K562 (cell line): ENCODE measurements around the gene BSCL2. TPM values are rescaled to one million over a fixed set of nuclear protein-coding genes. Genes with fewer than 3 reads are reported as not detected.

Experiments
- ATAC-seq: fragments of 200-7000 bp; cut with Tn5 transposase; 3 replicates; pipeline ENCODE4 v1.9.1; 2020; ENCODE audit warnings: moderate library complexity
- BruUV-seq: library from RNA; stranded (reverse); fragments of 400-500 nt; replicated peaks from 2 replicates; lab custom pipeline; 2021; lab: Mats Ljungman, UMichigan
- CTCF ChIA-PET: fragments of 300-600 bp; formaldehyde crosslinking; extraction: SDS; loops from one replicate; lab custom pipeline; 2021; ENCODE audit warnings: low intra/inter-chr PET ratio; lab: Yijun Ruan, JAX
- POLR2A ChIA-PET: fragments of 300-600, 350-650 bp; sonication (Branson Sonifier 250); formaldehyde crosslinking; extraction: SDS; loops from one replicate; lab custom pipeline; 2021; ENCODE audit warnings: antibody characterized with exemption, inconsistent platforms; lab: Yijun Ruan, JAX
- DNase-seq, 4 experiments: peaks; one replicate each; pipeline versions ENCODE4 v3.0.0 to v3.0.0-alpha.2; 2011 to 2018; ENCODE audit warnings: low spot score in 3 of 4, mixed read lengths in 3 of 4; ENCODE audit errors: extremely low read depth in 1 of 4
- FAIRE-seq: peaks from 2 replicates; lab custom pipeline; 2011; peaks lifted over from hg19 to GRCh38; lab: Jason Lieb, UNC
- H2AFZ ChIP-seq: 2 replicates; pipeline ENCODE4 v1.6.0; 2011; ENCODE audit warnings: low read depth, low read length, control low read depth, inconsistent platforms
- H3K27ac ChIP-seq: fragments of 200-600 bp; 3 replicates; pipeline ENCODE4 v1.8.0; 2011; ENCODE audit warnings: low read depth, mild to moderate bottlenecking, control low read depth, inconsistent platforms, low read length, moderate library complexity, mixed read lengths; ENCODE audit errors: extremely low read depth
- H3K27me3 ChIP-seq, 2 experiments: fragments of 300-600 bp in 1 of 2; 2 replicates in 1 of 2; 3 replicates in 1 of 2; pipeline versions ENCODE4 v1.6.0 to v1.8.0; 2011; ENCODE audit warnings: inconsistent platforms in 2 of 2, low read length in 2 of 2, mild to moderate bottlenecking in 1 of 2, mixed read lengths in 1 of 2, moderate library complexity in 1 of 2; ENCODE audit not compliant: control insufficient read depth in 2 of 2, insufficient read depth in 2 of 2
- H3K36me3 ChIP-seq: fragments of 300-600 bp; 3 replicates; pipeline ENCODE4 v1.8.0; 2011; ENCODE audit warnings: mild to moderate bottlenecking, low read length, inconsistent platforms; ENCODE audit not compliant: control insufficient read depth, insufficient read depth
- H3K4me1 ChIP-seq, 2 experiments: fragments of 200-600 bp in 1 of 2; replicated peaks in 1 of 2; 2 replicates in 1 of 2; 3 replicates in 1 of 2; pipeline versions ENCODE4 v1.5.1 to v1.8.0; 2011; ENCODE audit warnings: inconsistent platforms in 2 of 2, low read length in 2 of 2, mild to moderate bottlenecking in 1 of 2, mixed read lengths in 1 of 2, moderate library complexity in 1 of 2; ENCODE audit not compliant: control insufficient read depth in 2 of 2, insufficient read depth in 2 of 2
- H3K4me2 ChIP-seq: 2 replicates; pipeline ENCODE4 v1.6.1; 2011; ENCODE audit warnings: low read length, control low read depth, inconsistent platforms, mixed read lengths; ENCODE audit not compliant: insufficient read depth
- H3K4me3 ChIP-seq: fragments of 200-600 bp; sonication (generic), shearing (Covaris generic); 2 replicates; pipeline ENCODE4 v1.5.1; 2016; ENCODE audit warnings: control low read depth, inconsistent platforms
- H3K79me2 ChIP-seq: fragments of 200-600 bp; 3 replicates; pipeline ENCODE4 v1.8.0; 2011; ENCODE audit warnings: low read length, inconsistent platforms; ENCODE audit not compliant: control insufficient read depth, insufficient read depth
- H3K9ac ChIP-seq, 2 experiments: 2 replicates each; pipeline versions ENCODE4 v1.6.0 to v1.6.1; 2011; ENCODE audit warnings: low read depth in 2 of 2, low read length in 2 of 2, control low read depth in 1 of 2, inconsistent platforms in 1 of 2, mild to moderate bottlenecking in 1 of 2, mixed read lengths in 1 of 2; ENCODE audit not compliant: insufficient read depth in 1 of 2
- H3K9me1 ChIP-seq: one replicate; pipeline ENCODE4 v1.6.0; 2011; ENCODE audit warnings: inconsistent platforms, mild to moderate bottlenecking, low read length, moderate library complexity; ENCODE audit not compliant: control insufficient read depth, insufficient read depth
- H3K9me3 ChIP-seq: replicated peaks from 2 replicates; pipeline ENCODE4 v1.5.1; 2011; ENCODE audit warnings: low read depth, low read length, inconsistent platforms; ENCODE audit not compliant: control insufficient read depth, insufficient read depth
- H4K20me1 ChIP-seq: replicated peaks from 2 replicates; pipeline ENCODE4 v1.6.1; 2011; ENCODE audit warnings: low read length, inconsistent platforms, mixed read lengths; ENCODE audit not compliant: control insufficient read depth, insufficient read depth
- CXXC5 ChIP-seq: fragments of 250-450 bp; sonication (Bioruptor Pico); IDR thresholded peaks from 2 replicates; pipeline ENCODE4 v1.8.0; 2022; ENCODE audit warnings: inconsistent platforms, mild to moderate bottlenecking, moderate library complexity
- ELF4 ChIP-seq: fragments of 450-650 bp; formaldehyde crosslinking; IDR thresholded peaks from 2 replicates; pipeline ENCODE4 v1.4.0; 2022; ENCODE audit warnings: missing genetic modification characterization
- POU5F1 ChIP-seq: fragments of 150-350 bp; IDR thresholded peaks from 2 replicates; pipeline ENCODE4 v1.6.1; 2014; ENCODE audit warnings: borderline replicate concordance, low read length, low read depth, mild to moderate bottlenecking; ENCODE audit not compliant: partially characterized antibody
- STAG1 ChIP-seq: sonication (generic); formaldehyde crosslinking; IDR thresholded peaks from 2 replicates; pipeline ENCODE4 v1.5.0; 2020; ENCODE audit warnings: missing genetic modification reagents, borderline replicate concordance
- ZC3H11A ChIP-seq: IDR thresholded peaks from 2 replicates; pipeline ENCODE4 v1.6.1; 2012; ENCODE audit warnings: low read depth, low read length, improper control_type of control experiment
- ZNF212 ChIP-seq: fragments of 450-650 bp; formaldehyde crosslinking; IDR thresholded peaks from 2 replicates; pipeline ENCODE4 v1.4.0; 2020; ENCODE audit warnings: mild to moderate bottlenecking
- ZNF253 ChIP-seq: fragments of 250-450 bp; sonication (Bioruptor Pico); conservative IDR thresholded peaks from 2 replicates; pipeline ENCODE4 v1.6.1; 2021; ENCODE audit warnings: mild to moderate bottlenecking
- ZNF263 ChIP-seq: sonication (generic); formaldehyde crosslinking; IDR thresholded peaks from 2 replicates; pipeline ENCODE4 v1.8.0; 2022; ENCODE audit warnings: mild to moderate bottlenecking, missing genetic modification reagents, borderline replicate concordance
- ZNF766 ChIP-seq: fragments of 200-800 bp; sonication (Bioruptor generic); conservative IDR thresholded peaks from 2 replicates; pipeline ENCODE4 v1.6.1; 2016; ENCODE audit warnings: missing genetic modification characterization, missing compliant biosample characterization
- WGBS: fragments of 100-300 bp; shearing (Covaris generic); methylation state at CpG from one replicate; pipeline ENCODE4 v1.1.6; 2016; ENCODE audit warnings: low coverage, mixed read lengths; ENCODE audit not compliant: insufficient coverage; ENCODE audit errors: missing lambda C conversion rate; 5-methylcytosine and 5-hydroxymethylcytosine counted together
- in situ Hi-C: fragments of 300-500 bp; cut with MboI; formaldehyde crosslinking; loops from 4 replicates; pipeline ENCODE4 v1.15.0; 2018; ENCODE audit warnings: inconsistent platforms, mixed read lengths
- intact Hi-C: fragments of 100-400 bp; cut with micrococcal nuclease; formaldehyde crosslinking; loops from 2 replicates; pipeline ENCODE4 v1.14.2; 2022
- polyA plus RNA-seq, 8 experiments: library from polyadenylated mRNA; depleted of rRNA in 4 of 8; stranded (reverse) in 5 of 8; unstranded in 3 of 8; fragments of >200 nt; fragmentation: Nextera tagmentation in 2 of 8; fragmentation: Illumina TruSeq in 1 of 8; extraction: Ambion mirVana in 2 of 8; extraction: Trizol in 1 of 8; gene quantifications; 2 replicates each; pipeline versions ENCODE4 v1.2.1 to v1.2.3, GENCODE V29; 2011 to 2014; ENCODE audit warnings: inconsistent platforms in 1 of 8, missing spikeins in 1 of 8
- total RNA-seq, 7 experiments: library from RNA; depleted of rRNA in 6 of 7; stranded (reverse); fragments of >200 nt in 6 of 7; fragmentation: Illumina TruSeq in 2 of 7; extraction: Trizol in 2 of 7; gene quantifications; 2 replicates each; pipeline versions ENCODE4 v1.2.1 to v1.2.3, GENCODE V29; 2011 to 2021; ENCODE audit warnings: low replicate concordance in 1 of 7
- TF ChIP-seq, protein P1 (sequence below): sonication (generic); formaldehyde crosslinking; IDR thresholded peaks from 2 replicates; pipeline ENCODE4 v1.8.0; 2022; ENCODE audit warnings: mild to moderate bottlenecking, missing genetic modification reagents
- TF ChIP-seq, protein P2 (sequence below): fragments of 450-650 bp; IDR thresholded peaks from 2 replicates; pipeline ENCODE4 v1.6.1; 2016; ENCODE audit warnings: low read depth, mild to moderate bottlenecking, moderate library complexity

Gene BSCL2
- total and polyA plus RNA-seq, 9 of the 15 experiments (the other 6 are each of a cell fraction or from before 2014, with no cell fraction given), result 18.9 to 51.7 (median 35.2) TPM

DNA sequence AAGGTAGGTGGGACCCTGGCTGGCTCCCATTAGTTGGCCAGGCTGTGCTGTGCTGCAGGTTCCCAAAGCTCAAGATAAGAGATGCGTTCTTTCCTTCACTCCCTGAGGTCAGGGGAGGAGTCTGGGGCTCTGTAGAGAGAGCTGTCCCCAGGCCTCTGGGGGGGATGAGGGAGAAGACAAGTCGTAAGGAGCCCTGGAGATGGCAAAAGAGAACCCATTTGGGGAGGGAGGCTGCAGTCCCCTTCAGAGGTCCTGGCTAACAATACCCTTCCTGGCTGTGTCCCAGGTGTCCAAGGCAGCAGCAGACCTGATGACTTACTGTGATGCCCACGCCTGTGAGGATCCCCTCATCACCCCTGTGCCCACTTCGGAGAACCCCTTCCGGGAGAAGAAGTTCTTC is 1.2 kb upstream of the BSCL2 start:
- Histone ChIP-seq H3K9ac (peak overlapping the region in 1 of 2 experiments; percentile 66; a peak in 1 of 4 replicates), H3K4me3 (no peak overlapping the region), H3K27me3 (no peaks in the 10 kb centered on the region), H3K4me2 (no peak overlapping the region), H3K27ac (no peak overlapping the region; the same call in 2 of the 3 replicates), H3K9me3 (no peaks in the 10 kb centered on the region), H3K4me1 (peaks cover 31 to 44% of the 10 kb centered on the region in 2 experiments), H4K20me1 (peaks cover 4% of the 10 kb centered on the region), H3K9me1 (peaks cover 2% of the 10 kb centered on the region), H3K79me2 (peaks cover 22% of the 10 kb centered on the region), H3K36me3 (peaks cover 72% of the 10 kb centered on the region), H2AFZ (no peak overlapping the region)
- TF ChIP-seq, protein P1, sequence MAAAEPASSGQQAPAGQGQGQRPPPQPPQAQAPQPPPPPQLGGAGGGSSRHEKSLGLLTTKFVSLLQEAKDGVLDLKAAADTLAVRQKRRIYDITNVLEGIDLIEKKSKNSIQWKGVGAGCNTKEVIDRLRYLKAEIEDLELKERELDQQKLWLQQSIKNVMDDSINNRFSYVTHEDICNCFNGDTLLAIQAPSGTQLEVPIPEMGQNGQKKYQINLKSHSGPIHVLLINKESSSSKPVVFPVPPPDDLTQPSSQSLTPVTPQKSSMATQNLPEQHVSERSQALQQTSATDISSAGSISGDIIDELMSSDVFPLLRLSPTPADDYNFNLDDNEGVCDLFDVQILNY, result no peak
- TF ChIP-seq ZNF253 (CRISPR knock-in tag) (no peak), ZNF766 (CRISPR knock-in tag) (no peak), ZNF212 (CRISPR knock-in tag) (no peak), ELF4 (CRISPR knock-in tag) (no peak), CXXC5 (peak; percentile 47; the same call in 1 of the 2 replicates), ZC3H11A (no peak), POU5F1 (no peak), STAG1 (no peak), ZNF263 (CRISPR knock-in tag) (peak; percentile 66; the same call in 1 of the 2 replicates)
- TF ChIP-seq, protein P2, sequence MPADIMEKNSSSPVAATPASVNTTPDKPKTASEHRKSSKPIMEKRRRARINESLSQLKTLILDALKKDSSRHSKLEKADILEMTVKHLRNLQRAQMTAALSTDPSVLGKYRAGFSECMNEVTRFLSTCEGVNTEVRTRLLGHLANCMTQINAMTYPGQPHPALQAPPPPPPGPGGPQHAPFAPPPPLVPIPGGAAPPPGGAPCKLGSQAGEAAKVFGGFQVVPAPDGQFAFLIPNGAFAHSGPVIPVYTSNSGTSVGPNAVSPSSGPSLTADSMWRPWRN, result no peak
- ChIA-PET POLR2A (interaction anchor here (0.6 to 4.1 kb wide), 10 partner anchors 9 to 133 kb away, joined by 3 to 31 read pairs (median 5); partner anchors contain the start of genes C11orf98, CSKMT, HNRNPUL2 and TTC9C), CTCF (no interaction called here)
- in situ Hi-C loops (no loop called here), intact Hi-C loops (loop anchor here (5.0 kb wide), 1 partner anchor 311 kb away; no protein-coding TSS in a partner anchor)
- peak in 1 of 4 experiments; percentile 46 for DNase-seq
- no peak for ATAC-seq
- no TSS peak for BruUV-seq
- WGBS, result 64% methylated on average over 5 of the region's 5 CpGs
- FAIRE-seq, result no peak
